ENCODE results near the gene ATP5F1B.

ATP5F1B gene

DNA sequence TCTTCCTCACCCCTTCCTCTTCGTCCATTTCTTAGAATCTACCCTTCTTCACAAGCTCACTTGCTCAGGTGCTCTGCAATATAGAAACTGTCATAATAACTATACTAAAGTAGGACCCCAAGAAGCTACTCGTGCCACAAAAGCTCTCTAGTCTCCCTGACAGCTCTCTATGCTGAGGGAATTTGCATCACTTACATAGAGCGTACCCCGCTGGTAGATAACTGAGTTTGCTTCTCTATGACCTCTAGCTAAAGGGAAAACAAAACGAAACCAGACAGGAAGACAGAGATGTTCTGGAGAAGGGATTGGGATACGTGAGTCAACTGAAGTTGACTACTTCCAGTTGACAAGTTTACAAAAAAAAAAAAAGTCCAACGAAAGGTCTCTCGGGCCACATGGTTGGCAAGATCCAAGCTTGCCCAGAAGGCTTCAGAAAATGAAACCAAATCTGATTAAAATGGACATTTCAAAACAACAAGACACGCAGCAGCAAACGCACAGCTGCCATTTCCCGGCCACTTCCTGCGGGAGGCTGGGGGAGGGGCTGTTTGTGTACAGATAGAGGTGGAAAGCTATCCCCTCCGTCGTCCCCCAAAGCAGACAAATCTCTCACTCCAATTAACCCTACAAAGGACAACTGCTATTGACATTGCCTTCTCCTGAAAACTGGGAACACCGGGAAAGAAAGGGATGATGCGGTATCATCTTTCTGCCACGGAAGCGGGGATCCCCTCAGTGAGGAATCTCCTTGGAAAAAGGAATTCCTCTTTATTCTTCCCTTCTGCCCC lies 16.9 kb downstream of the ATP5F1B start:
- Histone ChIP-seq H3K9me3 (replicated peaks; ENCODE audit: insufficient read depth, low read length) (no peaks in the 10 kb centered on the region), H3K9ac (ENCODE audit: low read length) (peak overlapping the region; percentile 91), H3F3A (ENCODE audit: insufficient read depth, low read length) (peaks cover 36% of the 10 kb centered on the region), H3K9me2 (replicated peaks; ENCODE audit: insufficient read depth, low read length) (no peaks in the 10 kb centered on the region), H3K27ac (ENCODE audit: low read length) (peak overlapping the region; percentile 85), H3K4me3 (ENCODE audit: low read length) (peak overlapping the region; percentile 79), H3K36me3 (replicated peaks; ENCODE audit: insufficient read depth, low read length) (no peaks in the 10 kb centered on the region; the same call in 1 of the 2 replicates), H3K27me3 (replicated peaks; ENCODE audit: insufficient read depth, low read length) (no peaks in the 10 kb centered on the region), H2AFZ (ENCODE audit: low read length) (no peak overlapping the region), H3K79me2 (ENCODE audit: low read length) (peaks cover 100% of the 10 kb centered on the region), H3K4me2 (ENCODE audit: low read depth, low read length) (peak overlapping the region; percentile 79), H4K20me1 (ENCODE audit: insufficient read depth, low read length) (peaks cover 17% of the 10 kb centered on the region), H3K4me1 (ENCODE audit: low read length) (peaks cover 36% of the 10 kb centered on the region)
- TF ChIP-seq EZH2phosphoT487 (IDR thresholded peaks at IDR 0.05; ENCODE audit: low read length), result no peak
- TF ChIP-seq, protein P1, sequence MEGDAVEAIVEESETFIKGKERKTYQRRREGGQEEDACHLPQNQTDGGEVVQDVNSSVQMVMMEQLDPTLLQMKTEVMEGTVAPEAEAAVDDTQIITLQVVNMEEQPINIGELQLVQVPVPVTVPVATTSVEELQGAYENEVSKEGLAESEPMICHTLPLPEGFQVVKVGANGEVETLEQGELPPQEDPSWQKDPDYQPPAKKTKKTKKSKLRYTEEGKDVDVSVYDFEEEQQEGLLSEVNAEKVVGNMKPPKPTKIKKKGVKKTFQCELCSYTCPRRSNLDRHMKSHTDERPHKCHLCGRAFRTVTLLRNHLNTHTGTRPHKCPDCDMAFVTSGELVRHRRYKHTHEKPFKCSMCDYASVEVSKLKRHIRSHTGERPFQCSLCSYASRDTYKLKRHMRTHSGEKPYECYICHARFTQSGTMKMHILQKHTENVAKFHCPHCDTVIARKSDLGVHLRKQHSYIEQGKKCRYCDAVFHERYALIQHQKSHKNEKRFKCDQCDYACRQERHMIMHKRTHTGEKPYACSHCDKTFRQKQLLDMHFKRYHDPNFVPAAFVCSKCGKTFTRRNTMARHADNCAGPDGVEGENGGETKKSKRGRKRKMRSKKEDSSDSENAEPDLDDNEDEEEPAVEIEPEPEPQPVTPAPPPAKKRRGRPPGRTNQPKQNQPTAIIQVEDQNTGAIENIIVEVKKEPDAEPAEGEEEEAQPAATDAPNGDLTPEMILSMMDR (IDR thresholded peaks at IDR 0.05; ENCODE audit: low read length), result no peak
- TF ChIP-seq EZH2 (optimal IDR thresholded peaks at IDR 0.05; ENCODE audit: low read depth, low read length), result no peak
- peak; percentile 89 for DNase-seq

DNA sequence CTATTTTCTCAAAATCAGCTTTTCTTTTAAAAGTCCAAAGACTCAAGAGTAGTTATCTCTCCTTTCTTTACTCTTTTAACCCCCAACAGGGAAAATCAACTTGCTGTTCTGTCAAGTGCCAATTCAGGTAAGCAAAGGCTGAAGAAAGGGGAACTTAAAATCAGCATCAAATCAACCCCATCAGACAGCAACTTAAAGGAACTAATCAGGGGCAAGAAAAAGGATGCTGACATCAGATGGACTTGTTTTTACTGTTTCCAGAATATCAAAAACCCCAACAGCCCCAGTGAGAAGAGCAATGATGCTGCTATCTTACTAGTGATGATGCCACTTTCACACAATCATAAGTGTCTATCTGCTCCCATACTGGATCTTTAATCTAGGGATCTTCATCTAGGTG lies 19.1 kb downstream of the ATP5F1B start:
- TF ChIP-seq EZH2phosphoT487 (IDR thresholded peaks at IDR 0.05; ENCODE audit: low read length), result no peak
- TF ChIP-seq, protein P1 (IDR thresholded peaks at IDR 0.05; ENCODE audit: low read length), result no peak
- no peak for TF ChIP-seq EZH2 (optimal IDR thresholded peaks at IDR 0.05; ENCODE audit: low read depth, low read length)
- H3K4me2 ChIP-seq (ENCODE audit: low read depth, low read length), result no peak overlapping the region
- H3K4me1 ChIP-seq (ENCODE audit: low read length), result peaks cover 16% of the 10 kb centered on the region

DNA sequence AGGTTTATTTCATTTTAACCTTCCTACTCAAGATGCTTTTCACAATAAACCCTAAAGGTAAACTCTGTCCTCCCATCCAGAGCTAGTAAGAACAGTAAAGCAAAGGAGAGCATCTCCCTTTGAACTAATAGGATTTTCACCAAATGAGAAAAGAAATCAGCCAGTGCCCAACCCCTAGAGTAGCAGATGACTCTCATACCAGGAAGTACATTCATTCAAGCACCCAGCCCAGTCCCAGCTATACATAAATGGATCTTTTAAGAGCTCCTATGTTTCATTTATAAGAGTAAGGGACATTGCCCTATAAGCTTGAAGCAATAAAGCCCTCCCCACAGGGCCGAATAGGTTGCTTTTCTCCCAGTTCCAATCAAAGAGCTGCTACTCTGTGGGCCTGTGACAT lies 23.2 kb downstream of the ATP5F1B start:
- Histone ChIP-seq H3K9ac (ENCODE audit: low read length) (no peak overlapping the region), H4K20me1 (ENCODE audit: insufficient read depth, low read length) (peaks cover 45% of the 10 kb centered on the region), H3K36me3 (replicated peaks; ENCODE audit: insufficient read depth, low read length) (peaks cover 6% of the 10 kb centered on the region), H3K4me1 (ENCODE audit: low read length) (peaks cover 4% of the 10 kb centered on the region; the same call in 1 of the 2 replicates), H3K9me3 (replicated peaks; ENCODE audit: insufficient read depth, low read length) (no peaks in the 10 kb centered on the region), H3K27ac (ENCODE audit: low read length) (no peak overlapping the region), H3F3A (ENCODE audit: insufficient read depth, low read length) (no peaks in the 10 kb centered on the region; the same call in 1 of the 2 replicates), H3K79me2 (ENCODE audit: low read length) (peaks cover 100% of the 10 kb centered on the region), H2AFZ (ENCODE audit: low read length) (no peak overlapping the region), H3K4me2 (ENCODE audit: low read depth, low read length) (no peak overlapping the region), H3K4me3 (ENCODE audit: low read length) (no peak overlapping the region), H3K9me2 (replicated peaks; ENCODE audit: insufficient read depth, low read length) (no peaks in the 10 kb centered on the region), H3K27me3 (replicated peaks; ENCODE audit: insufficient read depth, low read length) (no peaks in the 10 kb centered on the region)
- no peak for DNase-seq
- TF ChIP-seq EZH2 (optimal IDR thresholded peaks at IDR 0.05; ENCODE audit: low read depth, low read length) (no peak), EZH2phosphoT487 (IDR thresholded peaks at IDR 0.05; ENCODE audit: low read length) (no peak)
- TF ChIP-seq, protein P1 (IDR thresholded peaks at IDR 0.05; ENCODE audit: low read length), result no peak

More for the DNA sequence above, 19.1 kb downstream of the ATP5F1B start:
- Histone ChIP-seq H3K9me2 (replicated peaks; ENCODE audit: insufficient read depth, low read length) (no peaks in the 10 kb centered on the region), H4K20me1 (ENCODE audit: insufficient read depth, low read length) (peaks cover 32% of the 10 kb centered on the region), H3K27me3 (replicated peaks; ENCODE audit: insufficient read depth, low read length) (no peaks in the 10 kb centered on the region), H3K4me3 (ENCODE audit: low read length) (no peak overlapping the region), H3K27ac (ENCODE audit: low read length) (no peak overlapping the region), H2AFZ (ENCODE audit: low read length) (no peak overlapping the region), H3F3A (ENCODE audit: insufficient read depth, low read length) (peaks cover 26% of the 10 kb centered on the region), H3K9ac (ENCODE audit: low read length) (no peak overlapping the region), H3K36me3 (replicated peaks; ENCODE audit: insufficient read depth, low read length) (no peaks in the 10 kb centered on the region; the same call in none of the 2 replicates), H3K79me2 (ENCODE audit: low read length) (peaks cover 100% of the 10 kb centered on the region), H3K9me3 (replicated peaks; ENCODE audit: insufficient read depth, low read length) (no peaks in the 10 kb centered on the region)
- no peak for DNase-seq

Measured in MM.1S (cell line).